Activated naive CD8-positive, alpha-beta T cell treated with anti-CD3 and anti-CD28 coated beads, Interleukin-2, amount 50 U/mL, for 16 hours (primary cell): ENCODE data around the gene NR5A1.

Experiments used
- DNase-seq: peaks from one replicate; pipeline ENCODE4 v3.0.0-alpha.2; 2020; ENCODE audit warnings: low read depth, low spot score

Gene NR5A1

DNA sequence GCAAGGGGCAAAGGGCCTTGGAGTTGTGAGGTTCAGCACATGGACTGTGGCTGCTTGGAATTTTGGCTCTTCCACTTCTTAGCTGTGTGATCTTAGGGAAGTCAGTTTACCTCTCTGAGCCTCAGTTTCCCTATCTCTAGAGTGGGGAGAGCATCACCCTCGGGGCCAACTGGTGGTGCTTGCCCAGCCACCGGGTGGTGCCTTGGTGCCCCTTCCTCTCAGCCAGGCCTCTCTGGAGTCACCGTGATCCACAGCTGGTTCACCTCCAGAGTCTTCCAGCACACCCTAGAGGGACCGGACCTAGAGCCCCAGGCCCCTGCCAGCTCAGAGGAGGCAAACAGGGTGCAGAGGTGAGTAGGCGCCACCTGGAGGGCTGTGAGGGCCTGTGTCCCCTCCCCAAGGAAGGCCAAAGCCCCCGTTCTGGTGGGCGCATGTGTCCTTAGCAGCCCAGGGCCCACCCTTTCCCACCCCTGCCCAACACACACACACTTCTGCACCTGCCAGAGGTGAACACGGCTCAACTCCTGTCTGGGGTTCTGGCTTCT lies 49.2 kb downstream of the NR5A1 start:
- DNase-seq, result no peak

DNA sequence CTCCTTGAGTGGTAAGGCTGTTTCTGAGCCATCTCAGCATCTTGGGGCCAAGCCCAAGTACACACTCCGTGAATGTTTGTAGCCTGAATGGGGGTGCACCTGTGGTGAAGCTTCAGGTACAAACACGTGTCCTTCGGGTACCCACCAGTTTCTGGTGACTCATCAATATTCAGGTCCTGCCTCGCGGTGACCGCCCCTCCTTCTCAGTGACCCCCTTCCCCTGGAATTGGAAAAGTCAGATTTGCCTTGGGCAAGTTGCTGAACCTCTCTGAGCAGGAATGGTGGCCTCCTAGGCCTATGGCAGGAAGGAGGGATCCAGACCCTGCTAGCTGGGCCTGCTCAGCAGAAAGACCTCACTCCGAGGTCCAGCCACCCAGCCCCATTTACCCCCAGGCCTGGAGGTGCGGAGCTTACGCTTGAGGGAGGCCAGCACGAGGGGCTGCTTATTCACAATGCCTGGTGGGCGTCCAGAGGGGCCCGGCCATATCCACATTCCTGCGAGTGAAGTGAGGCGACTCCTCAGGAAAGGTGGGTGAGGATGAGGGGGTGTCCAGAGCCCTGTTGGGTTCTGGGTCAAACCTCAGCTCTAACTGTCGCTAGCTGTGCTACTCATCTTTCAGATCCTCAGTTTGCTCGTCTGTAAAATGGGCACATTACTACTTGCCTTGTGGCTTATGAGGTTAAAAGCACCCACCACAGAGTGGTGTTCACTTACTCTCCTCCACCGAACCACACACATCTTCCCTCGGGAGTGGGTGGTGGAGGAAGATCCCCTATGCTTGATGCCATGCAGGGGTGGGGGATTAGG lies 49.9 kb downstream of the NR5A1 start:
- no peak for DNase-seq

DNA sequence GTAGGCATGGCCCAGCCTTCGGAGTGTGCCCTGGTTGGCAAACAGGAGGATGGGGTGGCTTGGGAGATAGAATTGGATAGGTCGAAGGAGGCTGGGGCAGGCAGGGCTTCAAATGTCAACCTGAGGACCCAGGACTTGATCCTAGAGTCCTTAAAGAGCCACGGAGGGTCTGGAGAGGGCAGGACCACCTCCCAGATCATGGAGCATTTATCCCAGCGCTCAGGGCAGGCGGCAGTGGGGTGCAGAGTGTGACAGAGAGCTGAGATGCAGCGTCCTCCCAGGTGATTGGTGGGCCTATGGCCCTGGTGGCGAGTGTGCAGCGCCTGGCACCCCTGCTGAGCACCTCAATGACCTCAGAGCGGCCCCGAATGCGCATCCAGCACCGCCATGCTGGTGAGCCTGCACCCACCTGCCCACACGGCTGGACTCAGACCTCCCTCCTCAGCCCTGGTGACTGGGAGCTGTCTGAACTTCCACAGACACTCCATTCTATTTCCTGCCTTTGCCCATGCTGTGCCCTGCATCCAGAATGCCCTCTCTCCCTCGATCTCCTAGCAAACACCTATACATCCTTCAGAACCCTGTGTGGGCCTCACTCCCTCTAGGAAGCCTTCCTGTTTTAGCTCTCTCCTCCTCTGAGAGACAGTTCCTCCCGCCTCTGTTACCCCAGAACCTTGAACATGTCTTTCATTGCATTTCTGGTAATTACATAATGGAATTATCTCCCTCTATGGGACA lies 50.7 kb downstream of the NR5A1 start:
- no peak for DNase-seq

DNA sequence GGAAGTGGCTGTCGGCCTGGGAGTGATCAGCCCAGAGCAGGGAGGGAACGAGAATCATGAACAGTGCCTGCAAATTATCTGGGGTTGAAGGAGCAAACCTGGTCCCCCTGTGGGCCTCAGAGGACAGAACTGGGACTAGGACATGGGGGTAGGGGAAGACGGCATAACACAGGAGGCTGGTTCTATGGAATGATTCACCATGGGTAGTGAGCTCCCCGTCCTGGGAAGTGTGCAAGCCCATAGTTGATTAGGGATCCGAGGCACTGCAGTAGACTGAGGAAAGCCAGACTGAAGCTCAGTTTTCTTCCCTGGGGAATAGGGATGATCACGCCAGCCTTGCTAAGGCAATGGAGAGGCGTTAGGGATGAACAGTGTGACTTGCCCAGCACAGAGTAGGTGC lies 51.4 kb downstream of the NR5A1 start:
- no peak for DNase-seq

DNA sequence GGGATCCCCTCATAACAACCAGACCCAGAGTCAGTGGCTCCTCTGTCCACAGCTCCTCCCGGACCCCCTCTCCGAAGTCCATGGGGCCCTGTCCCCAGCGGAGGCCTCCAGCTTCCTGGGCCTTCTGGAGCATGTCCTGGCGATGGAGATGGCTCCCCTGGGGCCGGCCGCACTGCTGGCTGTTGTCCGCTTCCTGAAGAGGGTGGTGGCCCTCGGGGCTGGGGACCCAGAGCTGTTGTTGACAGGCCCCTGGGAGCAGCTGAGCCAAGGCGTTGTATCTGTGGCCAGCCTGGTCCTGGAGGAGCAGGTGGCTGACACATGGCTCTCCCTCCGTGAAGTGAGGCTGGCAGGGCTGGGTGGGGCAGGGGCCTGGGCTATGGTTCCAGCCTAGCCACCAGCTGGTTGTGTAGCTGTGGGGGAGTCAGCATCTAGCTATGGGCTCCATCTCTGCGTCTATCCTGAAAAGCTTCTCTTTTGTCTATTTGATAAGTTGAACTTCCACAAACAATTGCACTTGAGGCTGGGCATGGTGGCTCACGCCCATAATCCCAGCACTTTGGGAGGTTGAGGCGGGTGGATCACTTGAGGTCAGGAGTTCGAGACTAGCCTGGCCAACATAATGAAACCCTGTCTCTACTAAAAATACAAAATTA lies 52.3 kb downstream of the NR5A1 start:
- no peak for DNase-seq

DNA sequence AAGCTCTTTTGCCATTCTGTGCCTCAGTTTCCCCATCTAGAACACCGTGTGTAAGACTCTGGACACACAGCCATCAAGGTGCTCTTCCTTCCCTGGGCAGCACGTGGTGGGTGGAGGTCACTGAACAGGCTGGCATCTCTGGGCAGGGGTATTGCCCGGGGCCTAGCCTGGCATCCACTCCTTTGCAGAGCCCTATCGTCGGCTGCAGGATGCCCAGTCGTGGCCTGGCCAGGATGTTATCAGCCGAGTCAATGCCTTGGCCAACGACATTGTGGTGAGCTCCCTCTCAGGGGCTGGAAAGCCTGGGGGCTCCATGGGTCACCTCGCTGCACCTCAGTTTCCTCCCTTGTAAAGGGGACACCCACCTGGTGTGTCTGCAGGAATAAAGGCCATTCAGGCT lies 52.9 kb downstream of the NR5A1 start:
- no peak for DNase-seq

DNA sequence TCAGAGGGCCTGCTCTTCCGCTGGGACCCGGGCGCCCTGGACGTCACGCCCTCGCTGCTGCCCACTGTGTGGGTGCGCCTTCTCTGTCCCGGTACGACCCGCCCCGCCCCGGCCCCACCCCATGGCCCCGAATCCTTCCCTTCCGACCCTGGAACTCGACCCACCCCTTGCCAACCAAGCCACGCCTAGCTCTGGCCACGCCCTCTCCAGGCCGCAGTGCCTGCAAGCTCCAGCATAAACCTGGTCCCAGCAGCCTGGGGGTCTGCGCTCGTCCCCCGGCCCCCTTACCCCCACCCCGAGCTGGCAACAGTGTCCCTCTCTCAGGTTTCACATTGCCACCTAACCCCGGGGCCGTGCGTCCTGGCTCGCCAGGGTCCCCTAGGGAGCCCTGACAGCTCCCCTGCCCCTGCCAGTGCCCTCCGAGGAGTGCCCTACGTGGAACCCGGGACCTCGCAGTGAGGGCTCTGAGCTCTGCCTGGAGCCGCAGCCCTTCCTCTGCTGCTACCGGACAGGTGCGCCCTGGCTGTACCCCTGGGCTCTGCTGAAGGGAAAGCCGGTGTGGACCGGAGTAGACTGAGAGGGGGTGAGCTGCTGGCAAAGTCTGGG lies 53.5 kb downstream of the NR5A1 start:
- no peak for DNase-seq

DNA sequence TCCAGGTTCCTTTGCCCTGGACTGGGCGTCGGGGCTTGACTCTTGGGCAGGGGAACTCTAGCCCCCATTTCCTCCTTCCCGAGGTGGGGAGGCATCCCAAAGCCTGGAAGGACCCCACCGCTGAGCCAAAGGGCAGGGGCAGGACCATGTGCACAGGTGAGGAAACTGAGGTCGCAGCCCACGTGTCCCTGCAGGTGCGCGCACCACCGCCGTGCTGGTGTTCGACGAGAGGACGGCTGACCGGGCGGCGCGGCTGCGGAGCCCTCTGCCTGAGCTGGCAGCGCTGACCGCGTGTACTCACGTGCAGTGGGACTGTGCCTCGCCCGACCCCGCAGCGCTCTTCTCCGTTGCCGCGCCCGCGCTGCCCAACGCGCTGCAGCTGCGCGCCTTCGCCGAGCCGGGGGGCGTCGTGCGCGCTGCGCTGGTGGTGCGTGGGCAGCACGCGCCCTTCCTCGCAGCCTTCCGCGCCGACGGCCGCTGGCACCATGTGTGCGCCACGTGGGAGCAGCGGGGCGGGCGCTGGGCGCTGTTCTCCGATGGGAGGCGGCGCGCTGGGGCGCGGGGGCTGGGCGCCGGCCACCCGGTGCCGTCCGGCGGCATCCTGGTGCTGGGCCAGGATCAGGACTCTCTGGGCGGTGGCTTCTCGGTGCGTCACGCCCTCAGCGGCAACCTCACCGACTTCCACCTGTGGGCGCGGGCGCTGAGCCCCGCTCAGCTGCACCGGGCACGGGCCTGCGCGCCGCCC lies 54.2 kb downstream of the NR5A1 start:
- no peak for DNase-seq

DNA sequence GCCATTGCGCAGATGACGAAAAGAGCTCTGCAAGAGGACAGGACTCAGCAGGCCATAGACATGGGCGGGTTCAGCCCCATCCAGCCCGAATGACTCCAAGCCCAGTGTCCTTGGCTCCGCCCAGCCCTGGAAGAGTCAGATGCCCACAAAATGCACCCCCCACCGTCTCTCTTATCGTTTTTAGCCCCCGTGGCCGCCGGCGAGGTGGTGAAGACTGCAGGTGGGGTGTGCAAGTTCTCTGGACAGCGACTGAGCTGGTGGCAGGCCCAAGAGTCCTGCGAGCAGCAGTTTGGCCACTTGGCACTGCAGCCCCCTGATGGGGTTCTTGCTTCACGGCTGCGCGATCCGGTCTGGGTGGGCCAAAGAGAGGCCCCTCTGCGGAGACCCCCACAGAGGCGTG lies 54.9 kb downstream of the NR5A1 start:
- DNase-seq, result no peak

DNA sequence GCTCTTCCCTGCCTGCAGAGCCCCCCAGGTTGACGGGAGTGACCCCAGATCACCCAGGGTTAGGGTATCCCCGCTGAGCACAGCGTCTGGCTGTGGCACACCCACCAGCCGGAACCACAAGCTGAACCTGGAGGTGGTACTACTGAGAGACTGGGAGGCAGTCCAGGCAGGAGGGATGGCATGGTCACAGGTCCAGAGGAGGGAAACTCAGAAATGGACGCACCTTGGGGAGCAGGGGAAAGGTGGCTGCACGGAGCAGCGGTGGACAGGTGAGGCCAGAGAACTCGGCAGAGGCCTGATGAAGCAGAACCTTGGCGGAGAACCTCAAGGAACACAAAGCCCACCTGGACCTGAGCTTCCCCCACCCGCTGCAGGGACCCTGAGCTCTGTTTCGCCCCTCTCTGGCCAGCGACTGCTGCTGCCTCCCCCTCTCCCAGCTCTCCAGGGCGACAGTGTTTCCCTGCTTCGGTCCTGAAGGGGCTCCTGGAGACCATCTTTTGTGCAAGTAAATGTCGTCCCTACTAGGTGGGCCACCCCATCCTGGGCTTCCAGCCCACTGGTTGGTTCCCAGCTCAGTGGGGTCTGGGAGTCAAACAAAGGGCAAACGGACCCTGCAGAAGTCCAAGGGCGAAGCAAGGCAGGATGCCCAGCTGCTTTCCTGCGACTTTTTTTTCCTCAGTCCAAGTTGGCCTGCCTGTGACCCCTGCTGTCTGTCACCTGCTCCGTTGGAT lies 56.1 kb downstream of the NR5A1 start:
- DNase-seq, result no peak

DNA sequence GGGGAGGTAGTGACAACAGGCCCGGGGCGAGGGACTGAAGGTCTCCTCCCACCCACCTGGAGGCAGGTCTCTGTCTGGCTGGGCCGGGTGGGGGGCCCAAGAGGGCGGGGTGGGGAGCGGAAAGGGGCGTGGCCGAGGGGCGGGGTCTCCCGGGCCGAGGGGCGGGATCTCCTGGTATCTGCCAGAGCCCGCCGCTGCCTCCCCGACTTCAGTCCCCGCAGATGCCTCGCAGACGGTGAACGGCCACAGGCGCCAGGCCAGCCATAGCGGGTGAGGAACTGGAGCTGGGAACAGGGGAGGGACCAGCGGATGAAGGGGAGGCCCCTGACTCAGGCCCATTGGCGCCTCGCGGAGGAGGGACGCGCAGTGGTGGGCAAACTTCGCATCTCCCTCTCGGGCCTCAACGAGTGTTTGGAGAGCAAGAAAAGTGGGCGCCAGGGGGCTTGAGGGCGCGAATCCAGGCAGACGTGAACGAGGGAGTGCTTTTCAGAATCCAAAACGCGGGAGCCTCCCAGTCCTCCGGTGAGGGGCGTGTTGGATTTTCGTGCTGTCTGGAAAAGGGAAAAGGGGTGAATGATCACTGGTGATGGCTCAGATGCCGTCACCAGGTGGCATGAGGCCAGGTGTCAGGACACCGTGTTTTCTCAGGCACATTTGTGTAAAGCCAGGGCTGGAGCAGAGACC lies 56.8 kb downstream of the NR5A1 start, which contains the start of gene ADGRD2:
Gene ADGRD2, plus strand, starts transcription at position 211 of the 684 bp plus-strand sequence. CDS start 1,216 bp downstream, outside the sequence.
- DNase-seq, result no peak

DNA sequence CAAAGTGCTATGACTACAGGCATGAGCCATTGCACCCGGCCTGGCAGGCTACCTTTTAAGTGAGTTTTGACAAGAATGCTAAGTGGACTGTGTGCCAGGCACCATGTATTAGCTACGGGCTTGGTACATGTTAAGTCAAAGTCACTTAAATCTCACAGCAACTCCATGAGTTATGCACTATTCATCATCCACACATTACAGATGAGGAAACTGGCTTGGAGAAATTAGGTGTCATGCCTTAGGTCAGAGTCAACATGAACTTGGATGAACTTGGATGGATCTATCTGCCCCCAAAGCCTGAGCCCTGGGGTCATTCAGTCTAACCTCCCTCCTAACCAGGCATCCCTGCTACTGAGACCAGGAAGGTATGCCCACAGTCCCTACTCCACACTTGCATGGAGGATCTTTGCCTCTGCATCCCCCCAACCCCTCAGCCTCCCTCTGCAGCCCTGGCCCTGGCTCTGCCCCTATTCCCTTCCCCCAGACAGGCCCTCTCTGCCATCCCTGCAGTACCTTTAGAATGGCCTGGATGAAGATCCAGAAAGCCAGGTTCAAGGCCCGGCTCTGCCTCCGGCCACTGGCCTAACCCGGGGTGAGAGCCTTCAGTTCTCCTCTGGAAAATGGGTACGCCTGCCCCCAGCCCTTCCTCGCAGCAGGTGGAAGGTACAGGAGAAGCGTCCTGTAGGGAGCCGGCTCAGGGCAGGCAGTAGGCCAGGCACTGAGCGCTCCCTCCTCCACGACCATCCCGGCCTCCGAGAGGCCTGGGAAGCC lies 57.6 kb downstream of the NR5A1 start:
- no peak for DNase-seq

DNA sequence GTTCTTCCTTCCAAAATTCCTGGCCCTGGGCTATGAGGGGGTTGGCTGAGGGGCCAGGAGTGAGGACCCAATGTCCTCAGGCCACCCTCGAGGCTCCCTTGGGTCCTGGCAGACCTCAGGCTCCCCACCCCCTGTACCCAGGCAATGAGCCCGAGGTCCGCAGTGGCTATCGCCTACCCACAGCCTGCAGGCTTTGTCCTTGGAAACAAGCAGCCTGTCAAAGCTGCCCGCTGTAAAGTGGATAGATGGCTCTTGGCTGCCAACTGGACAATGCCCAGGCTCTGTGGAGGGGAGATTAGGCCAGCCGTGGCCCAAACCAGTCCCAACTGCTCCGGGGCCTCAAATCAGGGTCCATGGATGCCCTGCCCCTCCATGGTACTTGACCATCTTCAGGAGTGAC lies 59.2 kb downstream of the NR5A1 start:
- DNase-seq, result no peak

DNA sequence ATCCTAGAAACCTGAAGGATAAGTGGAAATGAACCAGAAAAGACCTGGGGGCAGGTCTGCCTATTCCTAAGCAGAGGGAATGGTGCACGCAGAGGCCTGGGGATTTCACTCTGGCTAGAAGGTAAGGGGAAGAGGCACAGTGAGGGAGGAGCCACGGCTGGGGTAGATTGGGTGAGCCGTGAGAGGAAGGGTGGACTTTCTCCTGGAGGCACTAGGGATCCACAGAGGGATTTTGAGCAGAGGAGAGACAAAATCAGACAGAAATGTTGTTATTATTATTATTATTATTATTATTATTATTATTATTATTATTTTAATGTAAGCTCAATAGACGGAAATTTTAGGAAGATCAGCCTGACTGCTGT lies 59.9 kb downstream of the NR5A1 start:
- DNase-seq, result no peak

DNA sequence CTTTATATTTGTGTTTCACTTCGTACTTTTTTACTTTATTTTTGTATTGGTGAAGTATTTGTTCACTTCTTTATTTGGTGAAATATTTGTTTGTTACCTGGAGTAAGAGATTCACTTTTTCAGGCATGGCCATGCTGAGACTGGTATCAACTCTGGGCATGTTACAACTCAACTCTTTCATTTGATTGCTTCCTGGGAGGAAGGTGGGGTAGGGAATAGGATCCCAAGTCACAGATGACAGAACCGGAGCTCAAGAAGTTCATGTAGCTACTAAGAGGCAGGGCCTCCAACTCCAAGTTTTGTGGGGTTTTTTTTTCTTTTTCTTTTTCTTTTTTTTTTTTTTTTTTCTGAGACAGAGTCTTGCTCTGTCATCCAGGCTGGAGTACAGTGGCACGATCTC lies 63.0 kb downstream of the NR5A1 start:
- DNase-seq, result no peak

DNA sequence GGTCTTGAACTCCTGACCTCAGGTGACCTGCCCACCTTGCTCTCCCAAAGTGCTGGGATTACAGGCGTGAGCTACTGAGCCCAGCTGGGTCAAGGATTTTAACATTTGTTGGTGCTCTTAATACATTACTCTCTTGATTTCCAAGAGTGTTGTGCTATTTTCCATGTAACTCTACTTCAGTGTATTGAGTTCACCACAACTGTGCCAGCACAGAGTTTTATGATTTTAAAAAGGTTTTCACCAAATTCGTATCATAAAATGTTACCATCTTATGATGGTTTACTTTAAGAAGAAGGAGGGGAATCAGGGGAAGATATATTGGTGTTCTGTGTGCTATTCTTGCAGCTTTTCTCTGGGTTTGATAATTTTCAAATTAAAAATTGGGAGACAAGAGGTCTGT lies 63.6 kb downstream of the NR5A1 start:
- DNase-seq, result no peak

DNA sequence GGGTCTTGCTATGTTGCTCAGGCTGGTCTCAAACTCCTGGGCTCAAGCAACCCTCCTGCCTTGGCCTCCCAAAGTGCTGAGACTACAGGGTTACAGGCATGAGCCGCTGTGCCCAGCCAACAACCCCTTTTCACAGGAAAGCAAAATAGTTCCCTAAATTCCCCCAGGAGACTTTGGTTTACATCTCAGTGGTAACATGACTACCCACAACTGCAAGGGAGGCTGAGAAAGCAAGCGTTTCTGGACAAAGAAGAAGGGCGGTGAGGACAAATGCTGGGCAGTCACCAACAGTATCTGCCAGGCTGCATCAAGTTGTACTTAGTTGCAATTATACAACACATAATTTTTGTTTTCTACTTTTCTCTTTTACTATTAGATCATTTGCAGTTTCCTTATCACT lies 64.4 kb downstream of the NR5A1 start:
- DNase-seq, result no peak

DNA sequence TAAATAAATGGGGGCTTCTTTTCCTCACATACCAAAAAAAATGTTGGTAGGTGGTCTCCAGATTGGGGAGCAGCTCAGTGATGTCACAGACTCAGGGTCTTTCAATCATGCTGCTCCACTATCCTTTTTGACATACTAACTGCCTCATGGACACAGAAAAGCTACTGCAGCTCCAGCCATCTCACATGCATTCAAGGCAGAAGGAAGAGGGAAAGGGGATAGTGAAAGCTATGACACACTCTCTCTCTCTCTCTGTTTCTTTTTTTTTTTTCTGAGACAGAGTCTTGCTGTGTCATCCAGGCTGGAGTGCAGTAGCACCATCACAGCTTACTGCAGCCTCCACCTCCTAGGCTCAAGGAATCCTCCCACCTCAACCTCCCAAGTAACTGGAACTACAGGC lies 64.8 kb downstream of the NR5A1 start:
- no peak for DNase-seq

DNA sequence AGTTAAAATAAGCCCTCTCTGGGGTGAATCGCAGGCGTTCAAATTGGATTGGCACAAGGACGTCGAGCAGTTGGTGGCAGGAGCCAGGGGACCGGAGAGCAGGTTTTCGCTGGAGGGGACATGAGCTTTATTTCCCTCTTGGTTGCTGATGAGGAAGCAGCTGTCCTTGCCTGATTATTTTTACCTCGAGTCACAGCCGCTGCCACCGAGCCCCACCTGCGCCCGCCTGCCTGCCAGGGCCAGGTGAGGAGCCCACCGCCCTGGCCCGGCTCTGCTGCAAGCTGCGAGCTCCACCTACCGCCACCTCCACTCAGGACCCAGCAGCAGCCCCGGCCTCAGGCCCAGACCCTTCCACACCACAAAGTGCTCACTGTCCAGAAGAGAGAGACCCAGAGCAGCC lies 65.9 kb downstream of the NR5A1 start:
- no peak for DNase-seq
